GM15510 (cell line): Measurements from ENCODE around the gene BTBD9.

Experiments used
- POLR2A ChIP-seq: IDR thresholded peaks from 3 replicates; pipeline ENCODE4 v1.6.1; 2011; ENCODE audit warnings: borderline replicate concordance; ENCODE audit not compliant: insufficient read length; ENCODE audit errors: extremely low read depth

Gene BTBD9

GRCh38 chr6:38341496-38341895 is 298.2 kb downstream of the BTBD9 start:
- no peak for TF ChIP-seq POLR2A

- TF ChIP-seq POLR2A, result no peak
These were observed 299.8 kb downstream of the BTBD9 start for GRCh38 chr6:38339914-38340313.

- no peak for TF ChIP-seq POLR2A
These were observed 301.8 kb downstream of the BTBD9 start for GRCh38 chr6:38337819-38338465.

GRCh38 chr6:38336922-38337321 is 302.8 kb downstream of the BTBD9 start:
- TF ChIP-seq POLR2A, result no peak

GRCh38 chr6:38326837-38327236 is 312.9 kb downstream of the BTBD9 start:
- TF ChIP-seq POLR2A, result no peak

GRCh38 chr6:38323216-38323615 is 316.5 kb downstream of the BTBD9 start:
- no peak for TF ChIP-seq POLR2A

GRCh38 chr6:38322138-38322537 is 317.6 kb downstream of the BTBD9 start:
- no peak for TF ChIP-seq POLR2A

GRCh38 chr6:38320843-38321242 is 318.9 kb downstream of the BTBD9 start:
- TF ChIP-seq POLR2A, result no peak

GRCh38 chr6:38320358-38320757 is 319.4 kb downstream of the BTBD9 start:
- no peak for TF ChIP-seq POLR2A

- no peak for TF ChIP-seq POLR2A
These were observed 320.2 kb downstream of the BTBD9 start for GRCh38 chr6:38319256-38320212.

- no peak for TF ChIP-seq POLR2A
These were observed 323.4 kb downstream of the BTBD9 start for GRCh38 chr6:38316099-38316868.

- no peak for TF ChIP-seq POLR2A
These were observed 328.5 kb downstream of the BTBD9 start for GRCh38 chr6:38311201-38311600.

GRCh38 chr6:38310061-38310460 is 329.7 kb downstream of the BTBD9 start:
- TF ChIP-seq POLR2A, result no peak

- TF ChIP-seq POLR2A, result no peak
These were observed 332.0 kb downstream of the BTBD9 start for GRCh38 chr6:38307740-38308139.

- no peak for TF ChIP-seq POLR2A
These were observed 332.8 kb downstream of the BTBD9 start for GRCh38 chr6:38306931-38307330.
